Epithelial cell of esophagus (primary cell): Measurements from ENCODE around the gene DCST1.

Experiments used
- DNase-seq: peaks from one replicate; pipeline ENCODE4 v3.0.0; 2010; ENCODE audit warnings: low read depth
- H3K4me3 ChIP-seq: 2 replicates; pipeline ENCODE4 v1.5.1; 2011; ENCODE audit warnings: mild to moderate bottlenecking, low read length, control low read depth
- TF ChIP-seq, protein P1 (sequence below): IDR thresholded peaks from 2 replicates; pipeline ENCODE4 v1.5.1; 2011; ENCODE audit warnings: low read depth, mild to moderate bottlenecking, low read length, control low read depth, inconsistent platforms; ENCODE audit not compliant: insufficient read depth; ENCODE audit errors: missing control alignments

DCST1 gene

DNA sequence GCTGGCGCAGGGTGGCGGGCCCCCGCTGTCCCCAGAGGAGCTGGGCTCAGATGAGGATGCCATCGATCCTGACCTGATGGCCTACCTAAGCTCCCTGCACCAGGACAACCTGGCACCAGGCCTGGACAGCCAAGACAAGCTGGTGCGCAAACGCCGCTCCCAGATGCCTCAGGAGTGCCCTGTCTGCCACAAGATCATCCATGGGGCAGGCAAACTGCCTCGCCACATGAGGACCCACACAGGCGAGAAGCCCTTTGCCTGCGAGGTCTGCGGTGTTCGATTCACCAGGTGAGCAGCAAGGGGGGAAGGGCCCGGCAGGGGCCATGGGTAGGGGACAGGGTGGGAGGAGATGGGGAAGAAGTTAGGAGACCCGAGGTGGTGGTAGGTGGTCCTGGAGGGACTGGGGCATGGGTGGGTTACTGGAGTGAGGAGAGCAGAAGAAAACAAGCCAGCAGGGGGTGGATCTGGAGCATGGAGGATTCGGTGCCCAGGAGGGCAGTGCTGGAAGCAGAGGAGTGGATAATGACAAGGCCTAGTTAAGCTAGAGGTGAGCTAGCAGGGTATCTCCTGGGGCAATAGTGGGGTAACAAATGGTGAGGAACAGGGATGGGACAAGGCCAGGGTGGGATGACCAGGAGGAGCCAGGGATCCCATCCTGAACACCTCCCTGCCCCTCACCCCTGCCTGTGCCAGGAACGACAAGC is 17.9 kb upstream of the DCST1 start:
- DNase-seq: no peak

DNA sequence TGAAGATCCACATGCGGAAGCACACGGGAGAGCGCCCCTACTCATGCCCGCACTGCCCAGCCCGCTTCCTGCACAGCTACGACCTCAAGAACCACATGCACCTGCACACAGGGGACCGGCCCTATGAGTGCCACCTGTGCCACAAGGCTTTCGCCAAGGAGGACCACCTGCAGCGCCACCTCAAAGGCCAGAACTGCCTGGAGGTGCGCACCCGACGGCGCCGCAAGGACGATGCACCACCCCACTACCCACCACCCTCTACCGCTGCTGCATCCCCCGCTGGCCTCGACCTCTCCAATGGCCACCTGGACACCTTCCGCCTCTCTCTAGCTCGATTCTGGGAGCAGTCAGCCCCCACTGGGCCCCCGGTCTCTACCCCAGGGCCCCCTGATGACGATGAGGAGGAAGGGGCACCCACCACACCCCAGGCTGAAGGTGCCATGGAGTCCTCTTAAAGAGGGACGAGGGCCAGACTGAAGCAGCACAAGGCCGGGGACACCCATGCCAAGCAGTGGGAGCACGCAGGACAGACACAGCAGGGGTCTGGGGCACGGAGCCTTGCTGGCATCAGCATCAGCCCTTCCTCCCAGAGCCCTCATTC is 17.3 kb upstream of the DCST1 start:
- TF ChIP-seq, protein P1, sequence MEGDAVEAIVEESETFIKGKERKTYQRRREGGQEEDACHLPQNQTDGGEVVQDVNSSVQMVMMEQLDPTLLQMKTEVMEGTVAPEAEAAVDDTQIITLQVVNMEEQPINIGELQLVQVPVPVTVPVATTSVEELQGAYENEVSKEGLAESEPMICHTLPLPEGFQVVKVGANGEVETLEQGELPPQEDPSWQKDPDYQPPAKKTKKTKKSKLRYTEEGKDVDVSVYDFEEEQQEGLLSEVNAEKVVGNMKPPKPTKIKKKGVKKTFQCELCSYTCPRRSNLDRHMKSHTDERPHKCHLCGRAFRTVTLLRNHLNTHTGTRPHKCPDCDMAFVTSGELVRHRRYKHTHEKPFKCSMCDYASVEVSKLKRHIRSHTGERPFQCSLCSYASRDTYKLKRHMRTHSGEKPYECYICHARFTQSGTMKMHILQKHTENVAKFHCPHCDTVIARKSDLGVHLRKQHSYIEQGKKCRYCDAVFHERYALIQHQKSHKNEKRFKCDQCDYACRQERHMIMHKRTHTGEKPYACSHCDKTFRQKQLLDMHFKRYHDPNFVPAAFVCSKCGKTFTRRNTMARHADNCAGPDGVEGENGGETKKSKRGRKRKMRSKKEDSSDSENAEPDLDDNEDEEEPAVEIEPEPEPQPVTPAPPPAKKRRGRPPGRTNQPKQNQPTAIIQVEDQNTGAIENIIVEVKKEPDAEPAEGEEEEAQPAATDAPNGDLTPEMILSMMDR: no peak
- no peak for DNase-seq
- H3K4me3 ChIP-seq: no peak overlapping the region

More for the DNA sequence above, 17.9 kb upstream of the DCST1 start:
- no peak overlapping the region for H3K4me3 ChIP-seq
- TF ChIP-seq, protein P1: no peak

DNA sequence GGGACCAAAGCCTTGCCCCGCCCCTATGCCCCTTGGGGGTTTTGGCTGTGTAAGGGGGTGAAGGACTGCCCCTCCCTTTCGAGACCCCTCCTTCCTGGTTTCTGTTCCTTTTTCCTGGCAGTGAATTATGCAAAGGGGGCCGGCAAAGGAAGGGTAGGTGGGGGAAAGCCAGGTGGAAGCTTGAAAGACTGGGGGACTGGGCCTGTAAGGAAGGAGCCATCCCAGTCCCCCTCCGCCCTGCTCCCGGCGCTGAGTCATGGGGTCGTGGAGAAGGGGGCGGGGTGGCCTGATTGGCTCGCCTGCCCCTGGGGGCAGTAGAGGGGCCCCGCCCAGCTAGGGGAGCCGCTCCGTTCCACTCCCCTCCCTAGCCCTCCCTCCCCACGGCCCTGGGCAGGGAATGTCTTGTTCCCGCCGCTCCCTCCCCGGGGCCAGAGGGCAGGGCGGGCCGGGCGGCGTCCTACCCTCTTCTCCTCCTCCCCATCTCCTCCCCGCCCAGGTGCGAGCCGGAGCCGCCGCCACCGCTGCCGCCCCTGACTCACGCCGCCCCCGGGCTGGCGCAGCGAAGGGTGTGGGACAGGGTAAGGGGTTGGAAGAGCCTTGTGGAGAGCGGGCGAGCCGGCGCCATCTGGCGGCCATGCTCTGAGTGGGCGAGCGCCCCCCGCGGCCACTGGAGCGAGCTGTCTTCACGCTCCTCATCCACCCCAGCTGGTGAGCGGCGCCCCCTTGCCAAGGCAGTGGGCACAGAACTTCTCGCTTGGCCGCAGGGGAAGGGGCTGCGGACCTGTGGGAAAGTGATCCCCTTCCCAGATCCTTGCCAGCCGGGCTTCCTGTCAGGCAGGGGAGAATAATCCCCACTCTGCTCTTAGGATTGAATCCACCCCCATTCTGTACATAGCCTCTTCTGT is 16.3 kb upstream of the DCST1 start:
- DNase-seq: peak; percentile 99
- TF ChIP-seq, protein P1: peak; percentile 81
- peak overlapping the region; percentile 11 for H3K4me3 ChIP-seq

DNA sequence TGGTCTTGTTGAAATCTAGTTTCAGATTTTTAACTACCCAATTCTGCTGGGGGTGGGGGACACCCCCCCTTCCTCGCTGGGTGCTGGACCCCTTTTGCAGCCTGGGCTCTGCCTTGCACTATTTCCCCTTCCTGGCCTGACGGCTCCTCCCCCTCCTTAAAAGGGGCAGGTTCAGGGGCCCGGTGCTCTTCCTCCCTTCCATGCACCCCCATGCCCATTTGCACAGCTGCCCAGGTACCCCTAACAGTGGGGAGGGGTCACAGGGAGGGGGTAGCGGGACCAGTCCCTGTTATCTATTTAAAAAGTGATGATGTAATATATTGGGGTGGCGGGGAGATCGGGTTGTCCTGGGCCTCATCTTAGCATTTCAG is 15.7 kb upstream of the DCST1 start:
- no peak for DNase-seq
- TF ChIP-seq, protein P1: no peak
- H3K4me3 ChIP-seq: peak overlapping the region; percentile 11

DNA sequence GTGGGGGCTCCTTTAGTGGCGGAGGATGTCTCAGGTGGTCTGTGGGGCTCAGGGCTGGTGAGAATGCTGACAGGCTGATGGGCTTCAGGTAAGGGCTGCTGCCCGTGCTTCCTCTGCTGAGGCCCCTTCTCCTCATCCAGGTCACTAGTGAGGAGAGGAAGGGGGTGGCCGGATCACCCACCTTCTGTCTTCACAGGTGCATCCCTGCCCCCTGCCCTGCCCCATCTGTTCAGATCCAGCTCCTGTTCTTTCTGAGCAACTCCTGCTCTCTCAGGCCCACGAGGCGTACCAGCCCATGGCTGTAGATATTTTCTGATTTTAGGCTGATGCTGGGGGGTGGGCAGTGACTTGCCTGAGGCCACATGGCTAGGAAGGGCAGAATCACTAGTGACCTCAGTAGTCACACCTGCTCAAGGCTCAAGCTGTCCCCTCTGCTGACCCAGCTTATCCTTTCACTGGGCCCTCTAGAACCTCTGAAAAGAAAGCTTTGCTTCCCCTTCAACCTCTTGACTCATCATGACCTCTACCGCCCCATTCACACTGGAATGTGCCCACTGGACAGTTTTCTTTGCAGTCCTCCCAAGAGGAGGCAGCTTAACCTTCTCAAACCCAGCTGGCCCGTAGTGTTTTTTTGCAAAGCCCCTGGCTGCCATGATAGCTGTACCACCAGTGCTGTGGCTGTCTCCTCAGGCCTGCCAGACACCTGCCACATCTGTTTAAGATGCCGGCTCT is 14.8 kb upstream of the DCST1 start:
- TF ChIP-seq, protein P1: no peak

DNA sequence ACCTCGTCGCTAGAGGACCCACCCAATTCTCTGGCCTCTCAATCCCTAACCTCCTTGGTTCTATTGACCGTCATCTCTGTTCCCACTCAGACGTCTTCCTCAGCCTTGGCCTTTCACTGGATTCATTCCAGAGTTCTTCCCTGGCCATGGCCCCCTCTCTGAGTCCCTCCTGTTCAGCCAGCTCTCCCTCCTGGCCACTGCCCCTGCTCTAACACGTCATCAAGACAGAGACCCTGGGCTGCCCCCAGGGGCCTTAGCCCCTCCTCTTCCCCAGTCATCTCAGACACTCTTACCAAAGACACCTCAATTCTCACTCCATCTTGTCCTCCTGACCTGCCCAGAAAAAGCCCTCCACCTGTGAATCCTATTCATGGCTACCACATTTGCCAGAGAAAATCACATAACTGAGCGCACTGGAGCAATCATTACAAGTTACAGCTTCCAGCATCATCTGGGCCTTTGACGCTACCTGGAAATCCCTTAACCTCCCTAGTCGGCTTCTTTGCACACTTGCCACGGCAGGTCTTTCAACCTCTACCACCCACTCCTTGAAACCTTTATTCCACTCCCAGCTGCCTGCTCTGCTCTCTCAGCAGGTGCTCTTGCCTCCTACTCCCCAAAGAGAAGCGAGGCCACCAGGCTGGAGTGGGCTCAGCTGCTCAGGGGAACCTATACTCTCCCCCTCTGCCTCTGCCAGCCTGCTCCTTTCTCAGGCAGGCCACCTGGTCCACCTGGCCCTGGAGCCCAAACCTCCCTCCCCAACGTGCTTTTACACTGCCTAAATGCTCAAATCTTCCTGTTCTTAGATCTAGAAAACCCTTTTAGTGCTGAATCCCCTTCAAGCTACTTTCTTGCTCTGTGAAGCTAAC is 14.0 kb upstream of the DCST1 start:
- no peak for DNase-seq
- TF ChIP-seq, protein P1: no peak
- no peak overlapping the region for H3K4me3 ChIP-seq

More for the DNA sequence above, 14.8 kb upstream of the DCST1 start:
- no peak for DNase-seq
- no peak overlapping the region for H3K4me3 ChIP-seq
